HepG2 (cell line): ENCODE results near the gene FUOM. TPM values are rescaled to one million over a fixed set of nuclear protein-coding genes. Genes with fewer than 3 reads are reported as not detected.
"Not testable (repeated sequence)": the region's sequence is repeated elsewhere in the genome, so short reads cannot be mapped to it uniquely, and the experiment has no call there.

Experiments used
- ATAC-seq: fragments of 200-7000 bp; cut with Tn5 transposase; 3 replicates; pipeline ENCODE4 v1.9.1; 2020; ENCODE audit warnings: mild to moderate bottlenecking, moderate library complexity
- BruUV-seq: library from RNA; stranded (reverse); fragments of 400-500 nt; replicated peaks from 2 replicates; lab custom pipeline; 2021; lab: Mats Ljungman, UMichigan
- CTCF ChIA-PET: fragments of 300-600 bp; formaldehyde crosslinking; extraction: SDS; loops from one replicate; lab custom pipeline; 2021; ENCODE audit warnings: low total read pairs, inconsistent platforms, low intra/inter-chr PET ratio; lab: Yijun Ruan, JAX
- POLR2A ChIA-PET: fragments of 350-600 bp; sonication (Branson Sonifier 250); formaldehyde crosslinking; loops from one replicate; lab custom pipeline; 2020; ENCODE audit warnings: antibody characterized with exemption, inconsistent platforms; lab: Yijun Ruan, JAX
- DNase-seq: peaks from one replicate; pipeline ENCODE4 v3.0.0-alpha.2; 2015; ENCODE audit warnings: low spot score
- FAIRE-seq: peaks from 3 replicates; lab custom pipeline; 2011; peaks lifted over from hg19 to GRCh38; lab: Jason Lieb, UNC
- H2AFZ ChIP-seq: one replicate; pipeline ENCODE4 v1.6.1; 2011; ENCODE audit warnings: low read length, inconsistent platforms
- H3K27ac ChIP-seq: fragments of 300-600 bp; 3 replicates; pipeline ENCODE4 v1.8.0; 2011; ENCODE audit warnings: mixed run types, mild to moderate bottlenecking, mixed read lengths, low read length, inconsistent platforms; ENCODE audit not compliant: insufficient read depth; ENCODE audit errors: extremely low read length
- H3K27me3 ChIP-seq, 2 experiments: fragments of 200-600 bp in 1 of 2; 2 replicates in 1 of 2; 3 replicates in 1 of 2; pipeline versions ENCODE4 v1.6.0 to v1.8.0; 2011; ENCODE audit warnings: low read length in 2 of 2, mild to moderate bottlenecking in 2 of 2, moderate library complexity in 2 of 2, inconsistent platforms in 1 of 2; ENCODE audit not compliant: insufficient read depth in 2 of 2, control insufficient read depth in 1 of 2
- H3K36me3 ChIP-seq, 2 experiments: fragments of 200-600 bp in 1 of 2; replicated peaks in 1 of 2; 2 replicates in 1 of 2; 3 replicates in 1 of 2; pipeline versions ENCODE4 v1.5.1 to v1.8.0; 2011; ENCODE audit warnings: low read length in 2 of 2, inconsistent platforms in 1 of 2; ENCODE audit not compliant: insufficient read depth in 2 of 2, control insufficient read depth in 1 of 2
- H3K4me1 ChIP-seq: 2 replicates; pipeline ENCODE4 v1.5.1; 2012; ENCODE audit warnings: low read length, inconsistent platforms; ENCODE audit not compliant: insufficient read depth
- H3K4me2 ChIP-seq: 2 replicates; pipeline ENCODE4 v1.6.0; 2011; ENCODE audit warnings: low read depth, low read length, inconsistent platforms
- H3K4me3 ChIP-seq, 3 experiments: fragments of 200-600 bp in 1 of 3; sonication (generic), shearing (Covaris generic) in 1 of 3; replicated peaks in 1 of 3; 2 replicates each; pipeline ENCODE4 v1.5.1; 2011 to 2016; ENCODE audit warnings: low read length in 3 of 3, inconsistent platforms in 2 of 3, low read depth in 2 of 3, mild to moderate bottlenecking in 2 of 3, control low read depth in 1 of 3, mixed read lengths in 1 of 3; ENCODE audit not compliant: insufficient read depth in 1 of 3
- H3K79me2 ChIP-seq: one replicate; pipeline ENCODE4 v1.6.1; 2011; ENCODE audit warnings: low read length, inconsistent platforms; ENCODE audit not compliant: insufficient read depth
- H3K9ac ChIP-seq: 2 replicates; pipeline ENCODE4 v1.6.0; 2011; ENCODE audit warnings: mild to moderate bottlenecking, low read depth, low read length, inconsistent platforms; ENCODE audit not compliant: insufficient read depth
- H3K9me3 ChIP-seq: 2 replicates; pipeline ENCODE4 v1.5.1; 2012; ENCODE audit warnings: mild to moderate bottlenecking, low read length
- H4K20me1 ChIP-seq: 2 replicates; pipeline ENCODE4 v1.6.0; 2011; ENCODE audit warnings: inconsistent platforms, mild to moderate bottlenecking, low read length, moderate library complexity; ENCODE audit not compliant: insufficient read depth
- ELF3 ChIP-seq: IDR thresholded peaks from 2 replicates; pipeline ENCODE4 v1.6.1; 2016; ENCODE audit warnings: missing genetic modification reagents, missing compliant biosample characterization
- RAD51 ChIP-seq: fragments of 450-650 bp; IDR thresholded peaks from 2 replicates; pipeline ENCODE4 v1.6.1; 2016; ENCODE audit warnings: borderline replicate concordance
- WGBS: methylation state at CpG from one replicate; pipeline ENCODE4 v1.1.6; 2017; ENCODE audit warnings: low lambda C conversion rate; 5-methylcytosine and 5-hydroxymethylcytosine counted together
- in situ Hi-C: cut with HindIII; loops from 2 replicates; pipeline ENCODE4 v1.10.0; 2017; ENCODE audit warnings: low pct_unique_long_range_greater_than_20kb; ENCODE audit not compliant: extremely low pct_ligation_motif_present
- intact Hi-C: fragments of 100-400 bp; cut with micrococcal nuclease; formaldehyde crosslinking; loops from one replicate; pipeline ENCODE4 v1.10.0; 2022; ENCODE audit not compliant: unreplicated experiment
- polyA plus RNA-seq, 8 experiments: library from polyadenylated mRNA; depleted of rRNA in 3 of 8; stranded (reverse) in 7 of 8; unstranded in 1 of 8; fragments of >200 nt; fragmentation: Illumina TruSeq in 4 of 8; extraction: Trizol in 4 of 8; gene quantifications; 2 replicates each; pipeline versions ENCODE4 v1.2.1 to v1.2.3, GENCODE V29; 2011 to 2016; ENCODE audit warnings: low read depth in 4 of 8, missing spikeins in 1 of 8, mixed read lengths in 1 of 8; ENCODE audit not compliant: insufficient read depth in 1 of 8
- total RNA-seq, 5 experiments: library from RNA; depleted of rRNA; stranded (reverse); fragments of >200 nt; fragmentation: Illumina TruSeq; extraction: Trizol; gene quantifications; 2 replicates each; pipeline ENCODE4 v1.2.3, GENCODE V29; 2016; ENCODE audit warnings: low read depth in 1 of 5
- TF ChIP-seq, protein P1 (sequence below): sonication (generic); formaldehyde crosslinking; IDR thresholded peaks from 2 replicates; pipeline ENCODE4 v1.5.1; 2020; ENCODE audit warnings: mild to moderate bottlenecking, missing genetic modification reagents, borderline replicate concordance

Gene FUOM
- total and polyA plus RNA-seq, 2 of the 13 experiments (the other 11 are each of a cell fraction or from before 2014, with no cell fraction given) = 27.5 to 60.4 TPM

DNA sequence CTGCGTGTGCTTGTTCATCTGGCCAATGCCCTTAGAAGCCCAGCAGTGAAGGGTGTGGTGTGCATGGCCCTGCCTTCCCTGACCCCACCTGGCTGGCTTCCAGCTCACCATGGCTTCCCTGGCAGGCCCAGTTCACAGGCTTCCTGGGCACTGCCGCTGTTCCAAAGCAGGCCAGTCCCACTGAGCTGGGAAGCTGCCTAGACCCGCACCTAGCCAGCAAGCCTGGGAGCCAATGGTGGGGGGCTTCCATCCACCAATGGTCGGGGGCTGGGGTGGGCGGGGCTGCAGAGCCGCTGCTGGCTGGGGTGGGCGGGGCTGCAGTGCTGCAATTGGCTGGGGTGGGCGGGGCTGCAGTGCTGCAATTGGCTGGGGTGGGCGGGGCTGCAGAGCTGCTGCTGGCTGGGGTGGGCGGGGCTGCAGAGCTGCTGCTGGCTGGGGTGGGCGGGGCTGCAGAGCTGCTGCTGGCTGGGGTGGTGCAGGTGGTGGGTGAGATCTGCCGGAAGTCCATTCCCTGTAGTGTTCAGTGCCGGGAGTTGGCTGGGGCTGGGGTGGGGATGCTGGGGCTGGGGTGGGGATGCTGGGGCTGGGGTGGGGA, 33.5 kb downstream of the FUOM start (continued):
- TF ChIP-seq, protein P1, sequence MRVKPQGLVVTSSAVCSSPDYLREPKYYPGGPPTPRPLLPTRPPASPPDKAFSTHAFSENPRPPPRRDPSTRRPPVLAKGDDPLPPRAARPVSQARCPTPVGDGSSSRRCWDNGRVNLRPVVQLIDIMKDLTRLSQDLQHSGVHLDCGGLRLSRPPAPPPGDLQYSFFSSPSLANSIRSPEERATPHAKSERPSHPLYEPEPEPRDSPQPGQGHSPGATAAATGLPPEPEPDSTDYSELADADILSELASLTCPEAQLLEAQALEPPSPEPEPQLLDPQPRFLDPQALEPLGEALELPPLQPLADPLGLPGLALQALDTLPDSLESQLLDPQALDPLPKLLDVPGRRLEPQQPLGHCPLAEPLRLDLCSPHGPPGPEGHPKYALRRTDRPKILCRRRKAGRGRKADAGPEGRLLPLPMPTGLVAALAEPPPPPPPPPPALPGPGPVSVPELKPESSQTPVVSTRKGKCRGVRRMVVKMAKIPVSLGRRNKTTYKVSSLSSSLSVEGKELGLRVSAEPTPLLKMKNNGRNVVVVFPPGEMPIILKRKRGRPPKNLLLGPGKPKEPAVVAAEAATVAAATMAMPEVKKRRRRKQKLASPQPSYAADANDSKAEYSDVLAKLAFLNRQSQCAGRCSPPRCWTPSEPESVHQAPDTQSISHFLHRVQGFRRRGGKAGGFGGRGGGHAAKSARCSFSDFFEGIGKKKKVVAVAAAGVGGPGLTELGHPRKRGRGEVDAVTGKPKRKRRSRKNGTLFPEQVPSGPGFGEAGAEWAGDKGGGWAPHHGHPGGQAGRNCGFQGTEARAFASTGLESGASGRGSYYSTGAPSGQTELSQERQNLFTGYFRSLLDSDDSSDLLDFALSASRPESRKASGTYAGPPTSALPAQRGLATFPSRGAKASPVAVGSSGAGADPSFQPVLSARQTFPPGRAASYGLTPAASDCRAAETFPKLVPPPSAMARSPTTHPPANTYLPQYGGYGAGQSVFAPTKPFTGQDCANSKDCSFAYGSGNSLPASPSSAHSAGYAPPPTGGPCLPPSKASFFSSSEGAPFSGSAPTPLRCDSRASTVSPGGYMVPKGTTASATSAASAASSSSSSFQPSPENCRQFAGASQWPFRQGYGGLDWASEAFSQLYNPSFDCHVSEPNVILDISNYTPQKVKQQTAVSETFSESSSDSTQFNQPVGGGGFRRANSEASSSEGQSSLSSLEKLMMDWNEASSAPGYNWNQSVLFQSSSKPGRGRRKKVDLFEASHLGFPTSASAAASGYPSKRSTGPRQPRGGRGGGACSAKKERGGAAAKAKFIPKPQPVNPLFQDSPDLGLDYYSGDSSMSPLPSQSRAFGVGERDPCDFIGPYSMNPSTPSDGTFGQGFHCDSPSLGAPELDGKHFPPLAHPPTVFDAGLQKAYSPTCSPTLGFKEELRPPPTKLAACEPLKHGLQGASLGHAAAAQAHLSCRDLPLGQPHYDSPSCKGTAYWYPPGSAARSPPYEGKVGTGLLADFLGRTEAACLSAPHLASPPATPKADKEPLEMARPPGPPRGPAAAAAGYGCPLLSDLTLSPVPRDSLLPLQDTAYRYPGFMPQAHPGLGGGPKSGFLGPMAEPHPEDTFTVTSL (CRISPR knock-in tag) = no peak
- TF ChIP-seq ELF3 (CRISPR knock-in tag) = 0 out of 2 replicates have a peak, but pooled peaks have one; percentile 20

DNA sequence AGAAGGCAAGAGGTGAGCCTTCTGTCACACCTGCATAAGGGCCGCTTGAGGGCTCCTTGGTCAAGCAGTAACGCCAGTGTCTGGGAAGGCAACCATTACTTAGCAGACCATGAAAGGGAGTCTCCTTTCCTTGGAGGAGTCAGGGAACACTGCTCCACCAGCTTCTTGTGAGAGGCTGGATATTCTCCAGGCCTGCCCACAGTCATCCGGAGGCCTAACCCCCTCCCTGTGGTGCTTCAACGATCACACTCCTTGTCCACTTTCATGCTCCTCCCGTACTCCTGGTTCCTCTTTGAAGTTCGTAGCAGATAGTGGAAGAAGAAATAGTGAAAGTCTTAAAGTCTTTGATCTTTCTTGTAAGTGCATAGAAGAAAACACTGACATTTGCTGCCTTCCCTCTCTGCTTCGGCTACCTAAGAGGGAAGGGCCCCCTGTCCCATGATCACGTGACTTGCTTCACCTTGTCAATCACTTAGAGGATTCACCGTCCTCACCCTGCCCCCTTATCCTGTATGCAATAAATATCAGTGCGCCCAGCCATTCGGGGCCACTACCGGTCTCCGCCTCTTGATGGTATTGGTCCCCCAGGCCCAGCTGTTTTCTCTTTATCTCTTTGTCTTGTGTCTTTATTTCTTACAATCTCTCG, 35.6 kb downstream of the FUOM start:
- intact Hi-C loops = loop anchor here (10.0 kb wide), 1 partner anchor 53 kb away; the partner anchor contains the start of genes ECHS1 and PAOX
- DNase-seq, BruUV-seq, H3K36me3 ChIP-seq, in situ Hi-C loops: not testable (repeated sequence)
- peaks cover 1 to 32% of the 10 kb centered on the region in 2 experiments; a peak in 4 of 5 replicates for H3K27me3 ChIP-seq
- peak; percentile 81; the same call in 1 of the 2 replicates for TF ChIP-seq RAD51
- TF ChIP-seq, all 625 proteins: peak for 1; not testable (repeated sequence) for 624
- H3K4me3 ChIP-seq, ATAC-seq, H3K4me2 ChIP-seq, H2AFZ ChIP-seq, H3K9ac ChIP-seq, H3K79me2 ChIP-seq, FAIRE-seq, H3K9me3 ChIP-seq, H4K20me1 ChIP-seq, H3K27ac ChIP-seq, CTCF ChIA-PET, POLR2A ChIA-PET: not testable (repeated sequence)
- WGBS = 43% methylated on average over 13 of the region's 14 CpGs
- H3K4me1 ChIP-seq = peaks cover 24% of the 10 kb centered on the region
